Endothelial cell of umbilical vein (primary cell): ENCODE results near the gene WDPCP.

Experiments
- CTCF ChIP-seq, 2 donors: IDR thresholded peaks; 1 replicate in 1 of 2; 2 replicates in 1 of 2; pipeline ENCODE4 v1.5.1; 2011; ENCODE audit warnings: low read length in 2 of 2, mild to moderate bottlenecking in 2 of 2, moderate library complexity in 2 of 2, control low read depth in 1 of 2, inconsistent platforms in 1 of 2, low read depth in 1 of 2; ENCODE audit not compliant: insufficient read depth in 1 of 2; ENCODE audit errors: extremely low read depth in 1 of 2
- EZH2 ChIP-seq: IDR thresholded peaks from 2 replicates; pipeline ENCODE4 v1.6.1; 2012; ENCODE audit warnings: borderline replicate concordance, low read depth, mild to moderate bottlenecking, moderate library complexity, low read length, inconsistent platforms; ENCODE audit not compliant: severe bottlenecking
- MAX ChIP-seq: IDR thresholded peaks from 2 replicates; pipeline ENCODE4 v1.6.1; 2011; ENCODE audit not compliant: insufficient read depth, insufficient read length
- MYC ChIP-seq: IDR thresholded peaks from one replicate; pipeline ENCODE4 v1.6.1; 2011; ENCODE audit warnings: mild to moderate bottlenecking, low read depth, low read length
- POLR2A ChIP-seq: IDR thresholded peaks from 2 replicates; pipeline ENCODE4 v1.6.1; 2012; ENCODE audit warnings: low read depth, mild to moderate bottlenecking, control low read depth, low read length

- TF ChIP-seq EZH2 (no peak), CTCF (IDR thresholded peaks at IDR 0.05; ENCODE audit: extremely low read depth in 1 of 2, insufficient read depth in 1 of 2, low read depth in 1 of 2, low read length in 2 of 2) (no peak), POLR2A (no peak), MAX (no peak), MYC (no peak)
These were observed 43.3 kb downstream of the WDPCP start for GRCh38 chr2:63545023-63545422.
